Mammary epithelial cell (primary cell): ENCODE results near the gene CYP11A1.
"Not testable (repeated sequence)": the region's sequence is repeated elsewhere in the genome, so short reads cannot be mapped to it uniquely, and the experiment has no call there.

ENCODE experiments used
- CTCF ChIP-seq, 2 donors: IDR thresholded peaks in 1 of 2; conservative IDR thresholded peaks in 1 of 2; 2 replicates each; pipeline ENCODE4 v1.5.1; 2011 to 2012; ENCODE audit warnings: inconsistent platforms in 2 of 2, low read length in 2 of 2, mild to moderate bottlenecking in 2 of 2, control low read depth in 1 of 2, low read depth in 1 of 2; ENCODE audit not compliant: insufficient read depth in 1 of 2; ENCODE audit errors: extremely low read depth in 1 of 2
- EZH2 ChIP-seq: IDR thresholded peaks from 2 replicates; pipeline ENCODE4 v1.6.1; 2012; ENCODE audit warnings: low read length, inconsistent platforms, borderline replicate concordance

GRCh38 chr15:74390049-74390646 lies 22.7 kb upstream of the CYP11A1 start:
- not testable (repeated sequence) for TF ChIP-seq CTCF (conservative IDR thresholded peaks at IDR 0.05 in 1 of 2, IDR thresholded peaks at IDR 0.05 in 1 of 2; ENCODE audit: extremely low read depth in 1 of 2, insufficient read depth in 1 of 2, low read depth in 1 of 2, low read length in 2 of 2); EZH2
